Stimulated activated CD8-positive, alpha-beta memory T cell treated with anti-CD3 and anti-CD28 coated beads, Interleukin-12 subunit alpha, Interleukin-12 subunit beta, amount 100 ng/mL, for 24 hours (primary cell): ENCODE measurements around the gene INTS3.
"Not testable (repeated sequence)": the region's sequence is repeated elsewhere in the genome, so short reads cannot be mapped to it uniquely, and the experiment has no call there.

Experiments used
- DNase-seq: peaks from one replicate; pipeline ENCODE4 v3.0.0-alpha.2; 2020; ENCODE audit errors: extremely low read depth

INTS3 gene

GRCh38 chr1:153778824-153779519 lies 51.1 kb downstream of the INTS3 start:
- no peak for DNase-seq

- DNase-seq, result no peak
These were observed 52.1 kb downstream of the INTS3 start for GRCh38 chr1:153779781-153780541.

DNA sequence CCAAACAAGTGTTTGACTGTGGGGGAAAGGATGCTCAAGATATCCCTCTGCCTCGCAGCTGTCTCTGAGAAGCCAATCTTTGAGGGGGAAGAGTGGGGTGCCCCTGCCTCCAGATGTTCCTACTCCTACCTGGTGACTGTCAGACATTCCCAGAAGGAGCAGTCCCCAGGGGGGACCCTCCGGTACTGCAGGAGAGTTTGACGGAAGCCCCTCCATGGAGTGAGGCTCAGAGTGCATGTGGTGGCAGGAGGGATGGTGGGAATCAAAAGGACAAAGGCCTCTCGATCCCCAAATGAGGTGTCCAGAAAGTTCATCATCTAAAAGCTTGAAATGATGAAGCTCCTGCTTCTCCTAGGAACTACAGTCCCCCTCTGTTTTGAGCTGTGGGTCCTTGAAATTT lies 52.7 kb downstream of the INTS3 start:
- DNase-seq, result no peak

- DNase-seq, result not testable (repeated sequence)
These were observed 54.8 kb downstream of the INTS3 start for GRCh38 chr1:153782648-153783047.

- DNase-seq, result peak; percentile 78
These were observed 55.7 kb downstream of the INTS3 start for GRCh38 chr1:153783233-153784190.

DNA sequence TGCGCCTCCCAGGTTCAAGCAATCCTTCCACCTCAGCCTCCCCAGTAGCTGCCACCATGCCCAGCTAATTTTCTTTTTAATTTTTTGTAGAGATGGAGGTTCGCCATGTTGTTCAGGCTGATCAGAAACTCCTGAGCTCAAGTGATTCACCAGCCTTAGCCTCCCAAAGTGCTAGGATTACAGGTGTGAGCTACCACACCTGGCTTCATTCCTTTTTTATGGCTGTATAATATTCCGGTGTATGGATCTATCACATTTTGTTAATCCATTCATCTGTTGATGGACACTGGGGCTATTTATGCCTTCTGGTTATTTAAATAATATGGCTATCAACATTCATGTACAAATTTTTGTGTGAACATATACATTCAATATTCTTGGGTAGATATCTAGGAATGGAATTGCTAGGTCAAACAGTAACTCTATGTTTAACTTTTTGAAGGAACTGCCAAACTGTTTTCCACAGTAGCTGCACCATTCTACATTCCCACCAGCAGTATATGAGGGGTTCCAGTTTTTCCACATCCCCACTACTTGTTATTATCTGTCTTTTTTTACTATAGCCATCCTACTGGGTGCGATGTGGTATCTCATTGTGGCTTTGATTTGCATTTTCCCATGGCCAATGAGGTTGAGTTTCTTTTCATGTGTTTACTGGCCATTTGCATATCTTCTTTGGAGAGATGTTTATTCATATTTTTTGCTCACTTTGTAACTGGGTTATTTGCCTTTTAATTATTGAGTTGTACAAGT lies 58.4 kb downstream of the INTS3 start:
- DNase-seq, result no peak

GRCh38 chr1:153789478-153790034 lies 61.7 kb downstream of the INTS3 start:
- DNase-seq, result no peak

DNA sequence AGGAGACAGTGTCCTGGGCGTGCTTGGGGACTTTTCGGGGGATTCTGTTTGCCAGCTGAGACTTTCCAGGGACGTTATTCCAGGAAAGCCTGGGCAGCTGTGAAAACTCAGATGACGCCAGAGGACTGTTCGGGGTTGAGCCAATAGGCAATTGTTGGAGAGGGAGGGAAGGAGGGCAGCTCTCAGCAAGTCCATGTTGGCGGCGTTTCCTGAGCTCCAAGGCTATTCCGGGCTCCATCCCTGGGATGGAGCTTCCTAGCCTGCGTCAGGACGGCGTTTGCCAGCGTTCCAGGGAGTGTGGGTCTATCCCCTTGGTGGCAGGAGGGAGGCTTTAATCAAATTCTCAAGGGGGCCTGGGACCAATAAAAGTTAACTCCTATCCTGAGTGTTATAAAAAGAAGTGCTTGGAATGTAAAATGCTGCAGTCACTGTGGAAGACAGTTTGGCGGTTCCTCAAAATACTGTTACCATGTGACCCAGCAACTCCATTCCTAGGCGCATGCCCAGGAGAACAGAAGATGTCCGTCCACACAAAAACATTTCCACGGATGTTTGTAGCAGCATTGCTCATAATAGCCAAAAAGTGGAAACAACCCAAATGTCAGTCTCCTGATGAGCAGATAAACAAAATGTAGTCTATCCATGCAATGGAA lies 62.6 kb downstream of the INTS3 start:
- DNase-seq, result no peak

GRCh38 chr1:153790966-153791647 lies 63.3 kb downstream of the INTS3 start:
- no peak for DNase-seq

DNA sequence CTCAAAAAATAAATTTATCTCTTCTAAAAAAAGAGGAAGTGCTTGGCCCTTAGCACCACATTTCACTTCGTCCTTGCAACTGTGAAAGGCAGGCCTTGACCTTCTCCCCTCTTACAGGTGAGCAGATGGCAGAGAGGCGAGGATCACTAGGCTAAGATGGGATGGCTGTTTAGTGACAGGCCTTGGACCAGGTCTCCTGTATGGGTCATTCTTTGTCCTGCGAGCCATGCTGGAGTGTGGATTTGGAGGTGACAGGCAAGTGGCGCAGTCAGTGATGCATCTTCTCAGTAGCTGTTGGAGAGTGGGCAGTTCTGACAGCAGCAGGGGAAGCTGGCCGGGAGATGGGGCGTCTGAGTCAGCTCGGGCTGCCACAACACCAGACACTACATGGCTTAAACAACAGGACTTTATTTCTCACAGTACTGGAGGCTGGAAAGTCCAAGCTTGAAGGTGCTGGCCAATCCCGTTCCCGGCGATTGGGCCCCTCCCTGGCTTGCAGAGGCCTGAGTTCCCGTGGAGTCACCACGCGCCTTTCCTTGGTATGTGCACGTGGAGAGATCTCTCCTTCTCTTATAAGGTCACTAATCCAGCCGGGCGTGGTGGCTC lies 63.9 kb downstream of the INTS3 start:
- DNase-seq, result no peak

- no peak for DNase-seq
These were observed 64.8 kb downstream of the INTS3 start for GRCh38 chr1:153792631-153793041.

GRCh38 chr1:153793261-153793972 lies 65.6 kb downstream of the INTS3 start:
- DNase-seq, result no peak

DNA sequence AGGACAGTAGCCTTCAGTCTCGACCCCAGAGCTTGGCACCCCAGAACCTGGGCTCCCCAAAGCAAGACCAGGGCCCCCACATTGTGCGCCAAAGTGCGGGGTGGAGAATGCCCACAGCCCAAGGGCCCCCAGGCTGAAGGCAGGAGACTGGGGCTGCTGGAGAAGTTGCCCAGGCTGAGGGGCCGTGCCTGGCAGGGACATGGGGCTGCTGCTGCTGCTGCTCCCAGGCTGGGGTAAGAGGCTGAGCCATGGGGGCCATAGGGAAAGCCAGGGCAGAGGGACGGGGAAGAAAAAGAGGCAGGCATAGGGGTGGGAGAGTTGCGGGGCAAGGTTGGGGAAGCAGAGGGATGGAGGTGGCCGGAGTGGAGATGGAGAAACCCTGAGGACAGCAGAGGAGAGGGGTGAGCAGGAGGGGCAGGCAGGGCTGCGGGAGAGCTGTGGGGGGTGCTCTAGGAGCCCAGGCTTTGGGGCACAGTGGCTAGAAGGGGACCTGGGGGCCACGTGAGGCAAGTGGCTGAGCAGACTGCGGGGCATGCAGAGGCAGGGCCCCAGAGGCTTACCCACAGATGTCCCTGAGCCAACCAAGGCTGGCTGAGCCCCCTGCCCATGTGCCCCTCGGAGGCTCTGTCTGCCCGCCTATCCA lies 66.2 kb downstream of the INTS3 start:
- DNase-seq, result no peak

GRCh38 chr1:153794624-153795329 lies 66.9 kb downstream of the INTS3 start:
- no peak for DNase-seq

GRCh38 chr1:153795330-153795837 lies 67.5 kb downstream of the INTS3 start:
- DNase-seq, result no peak

DNA sequence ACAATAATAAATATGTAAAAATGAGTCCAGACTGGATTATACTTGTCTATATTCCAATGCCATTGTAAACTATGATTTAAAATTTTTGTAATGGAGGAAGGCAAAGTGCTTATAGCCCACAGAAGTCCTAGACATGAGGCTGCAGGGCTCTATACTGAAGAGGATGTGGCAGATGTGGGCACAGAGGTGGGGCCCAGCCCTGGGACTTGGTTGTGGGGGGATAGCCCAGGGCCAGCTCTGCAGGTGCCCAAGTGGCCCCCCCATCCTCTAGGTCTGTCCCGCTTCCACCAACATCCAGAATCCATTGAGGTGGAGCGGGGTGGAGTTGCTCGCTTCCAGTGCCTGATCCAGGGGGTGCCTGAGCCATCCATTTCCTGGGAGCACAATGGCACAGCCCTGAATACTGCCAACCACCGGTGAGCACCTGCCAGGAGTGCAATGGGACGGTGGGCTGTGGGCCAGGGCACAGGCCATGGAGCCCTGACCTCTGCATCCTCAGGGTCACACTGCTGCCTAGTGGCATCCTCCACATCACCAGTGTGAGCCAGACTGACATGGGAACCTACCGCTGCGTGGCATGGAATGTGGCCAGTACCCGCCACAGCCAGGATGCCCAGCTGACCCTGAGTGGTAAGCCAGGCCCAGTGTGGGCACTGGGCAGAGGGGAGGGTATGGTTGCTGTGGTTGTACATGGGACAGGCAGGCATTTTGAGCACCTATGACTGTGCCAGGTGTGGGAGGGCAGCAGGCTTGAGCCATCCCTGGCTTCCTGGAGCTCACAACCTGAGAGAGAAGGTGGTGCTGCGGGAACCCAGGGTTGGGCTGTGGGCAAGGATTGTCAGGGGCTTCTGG lies 68.3 kb downstream of the INTS3 start:
- DNase-seq, result no peak
